HEK293 (cell line): ENCODE measurements around the gene CNTN4.
"Not testable (repeated sequence)": the region's sequence is repeated elsewhere in the genome, so short reads cannot be mapped to it uniquely, and the experiment has no call there.

Experiments
- BCL11A ChIP-seq: fragments of 450-650 bp; formaldehyde crosslinking; IDR thresholded peaks from 2 replicates; pipeline ENCODE4 v1.5.1; 2016; ENCODE audit warnings: low read depth, missing biosample characterization, missing genetic modification characterization
- GLI4 ChIP-seq: fragments of 450-650 bp; formaldehyde crosslinking; IDR thresholded peaks from 2 replicates; pipeline ENCODE4 v1.5.1; 2016; ENCODE audit warnings: missing biosample characterization, missing genetic modification characterization
- PRDM2 ChIP-seq: fragments of 450-650 bp; formaldehyde crosslinking; IDR thresholded peaks from 2 replicates; pipeline ENCODE4 v1.5.1; 2016; ENCODE audit warnings: missing biosample characterization, missing genetic modification characterization, borderline replicate concordance
- SALL2 ChIP-seq: fragments of 450-650 bp; formaldehyde crosslinking; IDR thresholded peaks from 2 replicates; pipeline ENCODE4 v1.5.0; 2017; ENCODE audit warnings: missing biosample characterization, mild to moderate bottlenecking, missing genetic modification characterization, borderline replicate concordance
- ZBTB21 ChIP-seq: fragments of 450-650 bp; formaldehyde crosslinking; IDR thresholded peaks from 2 replicates; pipeline ENCODE4 v1.5.1; 2017; ENCODE audit warnings: missing biosample characterization, missing genetic modification characterization
- ZNF138 ChIP-seq: fragments of 450-650 bp; formaldehyde crosslinking; IDR thresholded peaks from 2 replicates; pipeline ENCODE4 v1.5.1; 2016; ENCODE audit warnings: missing biosample characterization, missing genetic modification characterization, borderline replicate concordance
- ZNF18 ChIP-seq: fragments of 450-650 bp; formaldehyde crosslinking; IDR thresholded peaks from 2 replicates; pipeline ENCODE4 v1.5.1; 2016; ENCODE audit warnings: missing biosample characterization, missing genetic modification characterization
- ZNF416 ChIP-seq: fragments of 450-650 bp; formaldehyde crosslinking; IDR thresholded peaks from 2 replicates; pipeline ENCODE4 v1.5.1; 2016; ENCODE audit warnings: missing biosample characterization, missing genetic modification characterization
- ZNF629 ChIP-seq: fragments of 450-650 bp; formaldehyde crosslinking; IDR thresholded peaks from 2 replicates; pipeline ENCODE4 v1.5.1; 2017; ENCODE audit warnings: missing biosample characterization, missing genetic modification characterization
- ZSCAN18 ChIP-seq: fragments of 450-650 bp; formaldehyde crosslinking; IDR thresholded peaks from 2 replicates; pipeline ENCODE4 v1.5.1; 2016; ENCODE audit warnings: missing biosample characterization, missing genetic modification characterization
- TF ChIP-seq, protein P1 (sequence below): fragments of 450-650 bp; formaldehyde crosslinking; IDR thresholded peaks from 2 replicates; pipeline ENCODE4 v1.5.1; 2016; ENCODE audit warnings: missing biosample characterization, missing genetic modification characterization
- TF ChIP-seq, protein P2 (sequence below): fragments of 450-650 bp; formaldehyde crosslinking; IDR thresholded peaks from 2 replicates; pipeline ENCODE4 v1.5.1; 2017; ENCODE audit warnings: missing biosample characterization, missing genetic modification characterization

DNA sequence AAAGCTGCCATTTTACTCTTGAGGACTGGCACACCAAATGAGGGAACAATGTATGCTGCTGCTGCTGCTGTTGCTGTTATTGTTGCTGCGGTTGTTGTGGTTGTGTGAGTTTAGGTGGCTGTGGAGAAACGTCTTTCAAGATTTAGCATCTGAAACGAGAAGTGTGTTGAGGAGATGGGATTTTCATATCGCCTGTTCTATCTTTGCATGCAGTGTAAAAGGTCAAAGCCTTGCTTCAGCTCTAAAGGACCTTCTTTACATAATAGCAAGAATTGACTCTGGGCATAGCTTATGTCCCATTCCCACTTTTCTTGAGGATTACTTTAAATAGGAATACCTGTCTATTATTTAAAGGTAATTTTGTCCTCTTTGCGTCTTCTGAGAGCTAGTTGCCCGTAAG is 436.1 kb downstream of the CNTN4 start:
- TF ChIP-seq ZNF416; ZNF18 (tag by site-specific recombination); ZNF629 (tag by site-specific recombination); GLI4 (tag by site-specific recombination); BCL11A (tag by site-specific recombination); PRDM2 (tag by site-specific recombination); ZBTB21 (tag by site-specific recombination); ZNF138 (tag by site-specific recombination); SALL2; ZSCAN18 (tag by site-specific recombination): not testable (repeated sequence)
- TF ChIP-seq, protein P1, sequence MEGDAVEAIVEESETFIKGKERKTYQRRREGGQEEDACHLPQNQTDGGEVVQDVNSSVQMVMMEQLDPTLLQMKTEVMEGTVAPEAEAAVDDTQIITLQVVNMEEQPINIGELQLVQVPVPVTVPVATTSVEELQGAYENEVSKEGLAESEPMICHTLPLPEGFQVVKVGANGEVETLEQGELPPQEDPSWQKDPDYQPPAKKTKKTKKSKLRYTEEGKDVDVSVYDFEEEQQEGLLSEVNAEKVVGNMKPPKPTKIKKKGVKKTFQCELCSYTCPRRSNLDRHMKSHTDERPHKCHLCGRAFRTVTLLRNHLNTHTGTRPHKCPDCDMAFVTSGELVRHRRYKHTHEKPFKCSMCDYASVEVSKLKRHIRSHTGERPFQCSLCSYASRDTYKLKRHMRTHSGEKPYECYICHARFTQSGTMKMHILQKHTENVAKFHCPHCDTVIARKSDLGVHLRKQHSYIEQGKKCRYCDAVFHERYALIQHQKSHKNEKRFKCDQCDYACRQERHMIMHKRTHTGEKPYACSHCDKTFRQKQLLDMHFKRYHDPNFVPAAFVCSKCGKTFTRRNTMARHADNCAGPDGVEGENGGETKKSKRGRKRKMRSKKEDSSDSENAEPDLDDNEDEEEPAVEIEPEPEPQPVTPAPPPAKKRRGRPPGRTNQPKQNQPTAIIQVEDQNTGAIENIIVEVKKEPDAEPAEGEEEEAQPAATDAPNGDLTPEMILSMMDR (tag by site-specific recombination) = not testable (repeated sequence)
- TF ChIP-seq, protein P2, sequence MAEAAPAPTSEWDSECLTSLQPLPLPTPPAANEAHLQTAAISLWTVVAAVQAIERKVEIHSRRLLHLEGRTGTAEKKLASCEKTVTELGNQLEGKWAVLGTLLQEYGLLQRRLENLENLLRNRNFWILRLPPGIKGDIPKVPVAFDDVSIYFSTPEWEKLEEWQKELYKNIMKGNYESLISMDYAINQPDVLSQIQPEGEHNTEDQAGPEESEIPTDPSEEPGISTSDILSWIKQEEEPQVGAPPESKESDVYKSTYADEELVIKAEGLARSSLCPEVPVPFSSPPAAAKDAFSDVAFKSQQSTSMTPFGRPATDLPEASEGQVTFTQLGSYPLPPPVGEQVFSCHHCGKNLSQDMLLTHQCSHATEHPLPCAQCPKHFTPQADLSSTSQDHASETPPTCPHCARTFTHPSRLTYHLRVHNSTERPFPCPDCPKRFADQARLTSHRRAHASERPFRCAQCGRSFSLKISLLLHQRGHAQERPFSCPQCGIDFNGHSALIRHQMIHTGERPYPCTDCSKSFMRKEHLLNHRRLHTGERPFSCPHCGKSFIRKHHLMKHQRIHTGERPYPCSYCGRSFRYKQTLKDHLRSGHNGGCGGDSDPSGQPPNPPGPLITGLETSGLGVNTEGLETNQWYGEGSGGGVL (tag by site-specific recombination) = not testable (repeated sequence)
